GM13977 (cell line): Measurements from ENCODE around the gene KAZN.

Source experiments
- DNase-seq: peaks from one replicate; pipeline ENCODE4 v3.0.0; 2012; ENCODE audit warnings: low spot score
- CTCF ChIP-seq: IDR thresholded peaks from 2 replicates; pipeline ENCODE4 v1.5.1; 2012; ENCODE audit warnings: mild to moderate bottlenecking, control low read depth; ENCODE audit not compliant: insufficient read depth; ENCODE audit errors: extremely low read depth, missing control alignments
- in situ Hi-C: fragments of 300-500 bp; cut with MboI; formaldehyde crosslinking; loops from one replicate; pipeline ENCODE4 v1.12.0; 2022; ENCODE audit warnings: low sequenced_read_pairs, low pct_unique_long_range_greater_than_20kb, mixed read lengths, inconsistent platforms; ENCODE audit not compliant: unreplicated experiment

The KAZN gene

GRCh38 chr1:14836426-14837140, 238.1 kb downstream of the KAZN start:
- no peak for DNase-seq
- TF ChIP-seq CTCF, result no peak
- in situ Hi-C loops, result no loop called here

GRCh38 chr1:14840374-14840773, 241.9 kb downstream of the KAZN start:
- DNase-seq, result no peak
- no peak for TF ChIP-seq CTCF
- in situ Hi-C loops, result no loop called here

GRCh38 chr1:14841456-14841855, 243.0 kb downstream of the KAZN start:
- in situ Hi-C loops, result no loop called here
- no peak for DNase-seq
- no peak for TF ChIP-seq CTCF

GRCh38 chr1:14841951-14842350, 243.5 kb downstream of the KAZN start:
- TF ChIP-seq CTCF, result no peak
- in situ Hi-C loops, result no loop called here
- no peak for DNase-seq

- DNase-seq, result no peak
- in situ Hi-C loops, result no loop called here
- no peak for TF ChIP-seq CTCF
These were observed 243.9 kb downstream of the KAZN start for GRCh38 chr1:14842361-14842760.

GRCh38 chr1:14842891-14843290, 244.4 kb downstream of the KAZN start:
- DNase-seq, result no peak
- in situ Hi-C loops, result no loop called here
- TF ChIP-seq CTCF, result no peak
